Tongue (tissue), 2 donors: ENCODE measurements around the gene SYNGAP1. TPM values are rescaled to one million over a fixed set of nuclear protein-coding genes. Genes with fewer than 3 reads are reported as not detected.

Source experiments
- DNase-seq: peaks from one replicate; pipeline ENCODE4 v3.0.0-alpha.2; 2015
- total RNA-seq: library from RNA; depleted of rRNA; stranded (reverse); fragments of >200 nt; gene quantifications from one replicate; pipeline ENCODE4 v1.2.3, GENCODE V29; 2014

SYNGAP1 gene
- total RNA-seq, 1 donor from 2014 or later, result 6.2 TPM

- DNase-seq, result no peak
These were observed 1.4 kb downstream of the SYNGAP1 start for GRCh38 chr6:33421344-33421643.

DNA sequence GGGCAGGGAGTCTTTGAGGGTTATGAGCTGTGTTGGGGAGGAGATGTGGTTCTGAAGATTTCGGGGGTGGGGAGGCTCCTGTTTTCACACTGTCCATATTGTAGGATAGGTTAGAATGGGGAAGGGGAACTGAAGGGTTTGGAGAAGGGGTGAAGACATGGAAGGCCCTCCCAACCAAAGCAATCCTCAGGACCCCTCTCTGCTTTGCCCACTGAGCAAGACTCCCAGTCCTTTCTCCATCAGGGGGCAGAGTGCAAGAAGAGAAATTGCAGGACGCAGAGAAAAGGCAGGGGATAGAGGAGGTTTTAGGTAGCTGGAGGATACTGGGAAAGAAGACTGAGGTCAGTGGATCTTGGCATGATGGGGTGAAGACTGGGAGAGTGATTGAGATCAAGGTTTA is 3.9 kb downstream of the SYNGAP1 start:
- DNase-seq, result no peak

GRCh38 chr6:33424855-33425667 is 5.2 kb downstream of the SYNGAP1 start:
- DNase-seq, result no peak

GRCh38 chr6:33425668-33426577 is 6.1 kb downstream of the SYNGAP1 start:
- DNase-seq, result peak; percentile 93

- DNase-seq, result peak; percentile 45
These were observed 7.0 kb downstream of the SYNGAP1 start for GRCh38 chr6:33426590-33427511.

- DNase-seq, result peak; percentile 49
These were observed 7.8 kb downstream of the SYNGAP1 start for GRCh38 chr6:33427585-33428223.

DNA sequence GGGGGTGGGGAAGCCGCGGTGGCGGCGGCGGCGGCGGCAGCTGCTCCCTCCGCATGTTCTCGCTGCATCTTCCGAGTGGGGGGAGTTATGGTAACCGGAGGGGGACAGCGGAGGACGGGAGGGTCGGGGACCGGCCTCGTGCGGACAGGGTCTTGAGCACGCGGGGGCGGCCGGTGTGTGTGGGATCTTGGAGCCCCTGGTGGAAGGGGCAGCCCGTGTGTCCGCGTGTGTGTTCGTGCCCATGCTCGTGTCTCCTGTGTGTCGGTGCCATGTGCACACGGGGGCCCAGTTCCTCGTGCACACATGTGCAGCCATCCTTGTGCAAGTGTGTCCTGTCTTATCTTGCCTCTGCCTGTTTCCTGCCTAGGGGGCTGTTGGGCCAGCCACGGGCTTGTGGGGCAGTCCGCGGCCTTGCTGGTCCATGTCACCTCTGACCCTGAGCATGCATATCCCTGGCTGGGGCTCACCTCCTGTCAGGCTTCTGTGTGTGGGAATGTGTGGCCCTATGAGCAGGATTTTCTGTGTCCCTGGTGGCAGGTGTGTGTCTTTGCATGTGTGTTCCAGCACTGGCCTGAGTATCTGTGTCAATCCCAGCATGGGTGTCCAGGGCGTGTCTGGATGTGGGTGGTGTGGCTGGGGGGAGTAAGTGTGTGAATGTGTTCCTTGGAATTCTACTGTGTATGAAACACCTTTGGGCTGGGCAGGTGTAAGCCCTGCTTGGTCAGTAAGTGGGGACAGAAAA is 8.5 kb downstream of the SYNGAP1 start:
- DNase-seq, result peak; percentile 36

GRCh38 chr6:33428966-33429749 is 9.3 kb downstream of the SYNGAP1 start:
- peak; percentile 6 for DNase-seq

DNA sequence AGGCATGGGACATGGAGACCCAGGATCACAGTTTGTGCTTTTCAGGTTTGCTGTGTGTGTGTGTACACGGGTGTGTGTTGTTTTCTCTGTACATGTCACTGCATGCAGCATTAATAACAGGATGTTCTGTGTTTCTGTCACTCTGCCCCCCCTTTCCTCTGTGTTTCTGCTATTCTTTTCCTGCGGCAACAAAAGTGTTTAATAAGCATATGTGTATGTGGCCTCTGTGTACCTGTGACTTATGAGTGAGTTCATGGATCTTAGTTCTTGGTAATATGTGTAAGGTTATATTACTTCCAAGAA is 9.8 kb downstream of the SYNGAP1 start:
- peak; percentile 15 for DNase-seq

GRCh38 chr6:33430334-33430733 is 10.5 kb downstream of the SYNGAP1 start:
- DNase-seq, result no peak

GRCh38 chr6:33430991-33431879 is 11.4 kb downstream of the SYNGAP1 start:
- DNase-seq, result peak; percentile 84

DNA sequence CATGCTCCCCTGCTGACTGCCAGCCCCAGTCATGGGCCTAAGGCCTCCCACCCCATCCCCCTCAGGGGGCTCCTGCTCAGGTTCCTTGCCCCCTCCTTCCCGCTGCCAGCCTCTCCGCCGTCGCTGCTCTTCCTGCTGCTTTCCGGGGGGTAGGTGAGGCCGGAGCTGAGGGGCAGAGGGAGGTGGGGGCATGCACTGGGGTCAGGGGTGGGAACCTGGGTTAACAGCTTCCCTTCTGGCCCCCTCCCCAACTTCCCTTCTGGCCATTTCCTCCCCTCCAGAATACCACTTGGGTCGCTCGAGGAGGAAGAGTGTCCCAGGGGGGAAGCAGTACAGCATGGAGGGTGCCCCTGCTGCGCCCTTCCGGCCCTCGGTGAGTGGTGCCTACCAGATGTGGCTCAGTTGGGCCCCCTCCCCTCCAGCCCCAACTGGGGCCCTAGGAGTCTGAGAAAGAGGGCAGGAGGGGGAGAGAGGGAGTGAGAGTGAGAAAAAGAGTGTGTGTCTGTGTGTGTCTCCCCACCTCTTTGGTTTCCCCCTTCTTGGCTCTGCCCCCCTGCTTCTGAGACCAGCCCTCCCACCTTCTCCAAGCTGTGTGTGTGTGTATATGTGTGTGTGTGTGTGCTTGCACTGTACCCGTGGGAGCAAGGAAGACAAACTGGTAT is 12.1 kb downstream of the SYNGAP1 start:
- no peak for DNase-seq

- no peak for DNase-seq
These were observed 12.7 kb downstream of the SYNGAP1 start for GRCh38 chr6:33432546-33432945.

GRCh38 chr6:33433001-33433543 is 13.2 kb downstream of the SYNGAP1 start:
- no peak for DNase-seq

DNA sequence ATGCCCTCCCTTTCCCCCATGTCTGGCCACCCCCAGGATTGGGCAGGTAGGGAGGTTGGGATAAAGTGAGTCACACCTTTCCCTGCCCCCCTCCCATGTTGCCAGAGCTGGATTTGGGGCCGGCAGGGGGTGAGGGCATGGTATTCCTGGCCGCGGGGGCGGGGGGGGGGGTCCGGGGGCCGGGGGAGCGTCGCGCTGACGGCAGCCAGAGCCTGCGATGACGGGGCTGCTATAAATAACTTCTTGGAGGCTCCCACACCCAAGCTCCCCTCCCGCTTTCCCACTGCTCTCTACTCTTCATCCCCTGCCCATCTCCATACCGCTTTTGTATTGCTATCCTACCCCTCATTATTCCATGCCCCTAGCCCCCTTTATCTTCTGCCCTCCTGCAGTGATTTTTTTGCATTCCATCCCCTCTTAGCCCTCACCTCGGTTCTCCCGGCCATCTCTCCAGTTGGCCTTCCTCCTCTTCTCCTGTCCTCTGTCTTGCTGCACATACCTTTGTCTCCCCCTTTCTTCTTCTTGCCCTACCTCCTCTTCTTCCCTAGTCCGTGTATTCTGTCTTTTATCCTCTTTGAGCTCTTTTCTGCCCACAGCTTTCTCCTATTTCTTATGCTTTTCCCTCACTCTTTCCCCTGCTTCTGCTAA is 13.8 kb downstream of the SYNGAP1 start:
- peak; percentile 82 for DNase-seq

- DNase-seq, result no peak
These were observed 15.1 kb downstream of the SYNGAP1 start for GRCh38 chr6:33434961-33435360.

DNA sequence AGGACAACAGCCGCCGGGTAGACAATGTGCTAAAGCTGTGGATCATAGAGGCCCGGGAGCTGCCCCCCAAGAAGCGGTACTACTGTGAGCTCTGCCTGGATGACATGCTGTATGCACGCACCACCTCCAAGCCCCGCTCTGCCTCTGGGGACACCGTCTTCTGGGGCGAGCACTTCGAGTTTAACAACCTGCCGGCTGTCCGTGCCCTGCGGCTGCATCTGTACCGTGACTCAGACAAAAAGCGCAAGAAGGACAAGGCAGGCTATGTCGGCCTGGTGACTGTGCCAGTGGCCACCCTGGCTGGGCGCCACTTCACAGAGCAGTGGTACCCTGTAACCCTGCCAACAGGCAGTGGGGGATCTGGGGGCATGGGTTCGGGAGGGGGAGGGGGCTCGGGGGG is 17.8 kb downstream of the SYNGAP1 start:
- no peak for DNase-seq
